HepG2 (cell line): ENCODE data around the gene STAT5A.

Experiments used
- CEBPB ChIP-seq: IDR thresholded peaks from 2 replicates; pipeline ENCODE4 v1.6.1; 2011; ENCODE audit warnings: low read depth, low read length, improper control_type of control experiment, borderline replicate concordance
- HOXA3 ChIP-seq: sonication (generic); formaldehyde crosslinking; IDR thresholded peaks from 2 replicates; pipeline ENCODE4 v1.5.0; 2020; ENCODE audit warnings: missing genetic modification reagents
- NR1H2 ChIP-seq: sonication (generic); formaldehyde crosslinking; IDR thresholded peaks from 2 replicates; pipeline ENCODE4 v1.8.1; 2022; ENCODE audit warnings: low read depth, missing genetic modification reagents, borderline replicate concordance
- NR2C2 ChIP-seq: sonication (generic); formaldehyde crosslinking; IDR thresholded peaks from 2 replicates; pipeline ENCODE4 v1.4.0; 2020; ENCODE audit warnings: missing genetic modification reagents, mild to moderate bottlenecking, moderate library complexity, borderline replicate concordance
- TAF1 ChIP-seq: sonication (generic); formaldehyde crosslinking; IDR thresholded peaks from 2 replicates; pipeline ENCODE4 v1.4.0; 2020; ENCODE audit warnings: missing genetic modification reagents
- TF ChIP-seq, protein P1 (sequence below): sonication (generic); formaldehyde crosslinking; IDR thresholded peaks from 2 replicates; pipeline ENCODE4 v1.5.0; 2020; ENCODE audit warnings: mild to moderate bottlenecking, missing genetic modification reagents, moderate library complexity
- TF ChIP-seq, protein P2 (sequence below): sonication (generic); formaldehyde crosslinking; IDR thresholded peaks from 2 replicates; pipeline ENCODE4 v1.4.0; 2020; ENCODE audit warnings: missing genetic modification reagents
- TF ChIP-seq, protein P3 (sequence below): sonication (generic); formaldehyde crosslinking; IDR thresholded peaks from 2 replicates; pipeline ENCODE4 v1.9.0; 2021; ENCODE audit warnings: missing genetic modification reagents, borderline replicate concordance

DNA sequence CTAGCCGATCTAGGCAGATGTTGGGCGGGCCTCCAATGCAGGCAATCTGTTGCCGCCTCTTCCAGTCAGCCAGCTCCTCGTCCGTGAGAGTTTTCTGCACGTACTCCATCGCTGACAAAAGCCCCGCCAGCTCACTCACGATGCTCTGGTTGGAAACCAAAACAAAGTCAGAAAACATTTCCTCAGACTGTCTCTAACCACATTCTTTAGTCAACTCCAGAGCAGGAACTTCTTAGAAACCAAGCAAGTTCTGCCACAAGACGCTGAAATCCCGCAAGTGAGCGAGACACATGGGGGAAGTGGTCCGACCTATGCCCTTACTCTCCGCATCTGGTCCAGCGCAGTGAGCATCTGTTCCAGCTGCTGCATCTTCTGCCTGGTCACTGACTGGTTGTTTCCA, 49.1 kb downstream of the STAT5A start:
- TF ChIP-seq, protein P1, sequence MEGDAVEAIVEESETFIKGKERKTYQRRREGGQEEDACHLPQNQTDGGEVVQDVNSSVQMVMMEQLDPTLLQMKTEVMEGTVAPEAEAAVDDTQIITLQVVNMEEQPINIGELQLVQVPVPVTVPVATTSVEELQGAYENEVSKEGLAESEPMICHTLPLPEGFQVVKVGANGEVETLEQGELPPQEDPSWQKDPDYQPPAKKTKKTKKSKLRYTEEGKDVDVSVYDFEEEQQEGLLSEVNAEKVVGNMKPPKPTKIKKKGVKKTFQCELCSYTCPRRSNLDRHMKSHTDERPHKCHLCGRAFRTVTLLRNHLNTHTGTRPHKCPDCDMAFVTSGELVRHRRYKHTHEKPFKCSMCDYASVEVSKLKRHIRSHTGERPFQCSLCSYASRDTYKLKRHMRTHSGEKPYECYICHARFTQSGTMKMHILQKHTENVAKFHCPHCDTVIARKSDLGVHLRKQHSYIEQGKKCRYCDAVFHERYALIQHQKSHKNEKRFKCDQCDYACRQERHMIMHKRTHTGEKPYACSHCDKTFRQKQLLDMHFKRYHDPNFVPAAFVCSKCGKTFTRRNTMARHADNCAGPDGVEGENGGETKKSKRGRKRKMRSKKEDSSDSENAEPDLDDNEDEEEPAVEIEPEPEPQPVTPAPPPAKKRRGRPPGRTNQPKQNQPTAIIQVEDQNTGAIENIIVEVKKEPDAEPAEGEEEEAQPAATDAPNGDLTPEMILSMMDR (CRISPR knock-in tag), result no peak
- no peak for TF ChIP-seq NR2C2
- no peak for TF ChIP-seq CEBPB
- TF ChIP-seq, protein P2, sequence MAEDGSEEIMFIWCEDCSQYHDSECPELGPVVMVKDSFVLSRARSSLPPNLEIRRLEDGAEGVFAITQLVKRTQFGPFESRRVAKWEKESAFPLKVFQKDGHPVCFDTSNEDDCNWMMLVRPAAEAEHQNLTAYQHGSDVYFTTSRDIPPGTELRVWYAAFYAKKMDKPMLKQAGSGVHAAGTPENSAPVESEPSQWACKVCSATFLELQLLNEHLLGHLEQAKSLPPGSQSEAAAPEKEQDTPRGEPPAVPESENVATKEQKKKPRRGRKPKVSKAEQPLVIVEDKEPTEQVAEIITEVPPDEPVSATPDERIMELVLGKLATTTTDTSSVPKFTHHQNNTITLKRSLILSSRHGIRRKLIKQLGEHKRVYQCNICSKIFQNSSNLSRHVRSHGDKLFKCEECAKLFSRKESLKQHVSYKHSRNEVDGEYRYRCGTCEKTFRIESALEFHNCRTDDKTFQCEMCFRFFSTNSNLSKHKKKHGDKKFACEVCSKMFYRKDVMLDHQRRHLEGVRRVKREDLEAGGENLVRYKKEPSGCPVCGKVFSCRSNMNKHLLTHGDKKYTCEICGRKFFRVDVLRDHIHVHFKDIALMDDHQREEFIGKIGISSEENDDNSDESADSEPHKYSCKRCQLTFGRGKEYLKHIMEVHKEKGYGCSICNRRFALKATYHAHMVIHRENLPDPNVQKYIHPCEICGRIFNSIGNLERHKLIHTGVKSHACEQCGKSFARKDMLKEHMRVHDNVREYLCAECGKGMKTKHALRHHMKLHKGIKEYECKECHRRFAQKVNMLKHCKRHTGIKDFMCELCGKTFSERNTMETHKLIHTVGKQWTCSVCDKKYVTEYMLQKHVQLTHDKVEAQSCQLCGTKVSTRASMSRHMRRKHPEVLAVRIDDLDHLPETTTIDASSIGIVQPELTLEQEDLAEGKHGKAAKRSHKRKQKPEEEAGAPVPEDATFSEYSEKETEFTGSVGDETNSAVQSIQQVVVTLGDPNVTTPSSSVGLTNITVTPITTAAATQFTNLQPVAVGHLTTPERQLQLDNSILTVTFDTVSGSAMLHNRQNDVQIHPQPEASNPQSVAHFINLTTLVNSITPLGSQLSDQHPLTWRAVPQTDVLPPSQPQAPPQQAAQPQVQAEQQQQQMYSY (CRISPR knock-in tag), result no peak
- TF ChIP-seq TAF1 (CRISPR knock-in tag), result no peak
- TF ChIP-seq NR1H2 (CRISPR knock-in tag), result no peak
- TF ChIP-seq HOXA3 (CRISPR knock-in tag), result no peak
- TF ChIP-seq, protein P3, sequence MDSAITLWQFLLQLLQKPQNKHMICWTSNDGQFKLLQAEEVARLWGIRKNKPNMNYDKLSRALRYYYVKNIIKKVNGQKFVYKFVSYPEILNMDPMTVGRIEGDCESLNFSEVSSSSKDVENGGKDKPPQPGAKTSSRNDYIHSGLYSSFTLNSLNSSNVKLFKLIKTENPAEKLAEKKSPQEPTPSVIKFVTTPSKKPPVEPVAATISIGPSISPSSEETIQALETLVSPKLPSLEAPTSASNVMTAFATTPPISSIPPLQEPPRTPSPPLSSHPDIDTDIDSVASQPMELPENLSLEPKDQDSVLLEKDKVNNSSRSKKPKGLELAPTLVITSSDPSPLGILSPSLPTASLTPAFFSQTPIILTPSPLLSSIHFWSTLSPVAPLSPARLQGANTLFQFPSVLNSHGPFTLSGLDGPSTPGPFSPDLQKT, result no peak
